Astrocyte (in vitro differentiated cells and primary cell): ENCODE results near the gene HECW1.

ENCODE experiments used
- EZH2 ChIP-seq: IDR thresholded peaks from 2 replicates; pipeline ENCODE4 v1.6.1; 2012; ENCODE audit warnings: mild to moderate bottlenecking, low read length, inconsistent platforms; ENCODE audit not compliant: insufficient read depth
- TF ChIP-seq, protein P1 (sequence below): IDR thresholded peaks from 2 replicates; pipeline ENCODE4 v1.5.1; 2011; ENCODE audit warnings: low read depth, mild to moderate bottlenecking, inconsistent platforms, low read length, moderate library complexity; ENCODE audit not compliant: insufficient read depth

DNA sequence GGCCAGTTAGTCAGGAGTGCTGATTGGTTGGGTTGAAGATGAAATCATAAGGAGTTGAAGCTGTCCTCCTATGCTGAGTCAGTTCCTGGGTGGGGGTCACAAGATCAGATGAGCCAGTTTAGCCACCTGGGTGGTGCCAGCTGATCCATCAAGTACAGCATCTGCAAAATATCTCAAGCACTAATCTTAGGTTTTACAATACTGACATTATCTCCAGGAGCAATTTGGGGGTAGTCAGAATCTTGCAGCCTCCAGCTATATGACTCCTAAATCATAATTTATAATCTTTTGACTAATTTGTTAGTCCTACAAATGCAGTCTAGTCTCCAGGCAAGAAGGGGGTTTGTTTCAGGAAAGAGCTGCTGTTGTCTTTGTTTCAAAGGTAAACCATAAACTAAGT is 286.4 kb downstream of the HECW1 start:
- no peak for TF ChIP-seq EZH2
- TF ChIP-seq, protein P1, sequence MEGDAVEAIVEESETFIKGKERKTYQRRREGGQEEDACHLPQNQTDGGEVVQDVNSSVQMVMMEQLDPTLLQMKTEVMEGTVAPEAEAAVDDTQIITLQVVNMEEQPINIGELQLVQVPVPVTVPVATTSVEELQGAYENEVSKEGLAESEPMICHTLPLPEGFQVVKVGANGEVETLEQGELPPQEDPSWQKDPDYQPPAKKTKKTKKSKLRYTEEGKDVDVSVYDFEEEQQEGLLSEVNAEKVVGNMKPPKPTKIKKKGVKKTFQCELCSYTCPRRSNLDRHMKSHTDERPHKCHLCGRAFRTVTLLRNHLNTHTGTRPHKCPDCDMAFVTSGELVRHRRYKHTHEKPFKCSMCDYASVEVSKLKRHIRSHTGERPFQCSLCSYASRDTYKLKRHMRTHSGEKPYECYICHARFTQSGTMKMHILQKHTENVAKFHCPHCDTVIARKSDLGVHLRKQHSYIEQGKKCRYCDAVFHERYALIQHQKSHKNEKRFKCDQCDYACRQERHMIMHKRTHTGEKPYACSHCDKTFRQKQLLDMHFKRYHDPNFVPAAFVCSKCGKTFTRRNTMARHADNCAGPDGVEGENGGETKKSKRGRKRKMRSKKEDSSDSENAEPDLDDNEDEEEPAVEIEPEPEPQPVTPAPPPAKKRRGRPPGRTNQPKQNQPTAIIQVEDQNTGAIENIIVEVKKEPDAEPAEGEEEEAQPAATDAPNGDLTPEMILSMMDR: no peak
